GM18907 (cell line): Measurements from ENCODE around the gene NEK7.
"Not testable (repeated sequence)": the region's sequence is repeated elsewhere in the genome, so short reads cannot be mapped to it uniquely, and the experiment has no call there.

ENCODE experiments used
- ATAC-seq: cut with Tn5 transposase; IDR thresholded peaks from one replicate; pipeline ENCODE4 v1.9.1; 2021; ENCODE audit warnings: mild to moderate bottlenecking, moderate library complexity; ENCODE audit not compliant: unreplicated experiment

The NEK7 gene

GRCh38 chr1:198201956-198202784 lies 45.4 kb downstream of the NEK7 start:
- ATAC-seq: peak; percentile 84

GRCh38 chr1:198203434-198203833 lies 46.6 kb downstream of the NEK7 start:
- ATAC-seq: no peak

- no peak for ATAC-seq
Observed at GRCh38 chr1:198205016-198205684, 48.4 kb downstream of the NEK7 start.

- no peak for ATAC-seq
Observed at GRCh38 chr1:198206292-198206691, 49.5 kb downstream of the NEK7 start.

- no peak for ATAC-seq
Observed at GRCh38 chr1:198211696-198212095, 54.9 kb downstream of the NEK7 start.

GRCh38 chr1:198212126-198212525 lies 55.3 kb downstream of the NEK7 start:
- no peak for ATAC-seq

DNA sequence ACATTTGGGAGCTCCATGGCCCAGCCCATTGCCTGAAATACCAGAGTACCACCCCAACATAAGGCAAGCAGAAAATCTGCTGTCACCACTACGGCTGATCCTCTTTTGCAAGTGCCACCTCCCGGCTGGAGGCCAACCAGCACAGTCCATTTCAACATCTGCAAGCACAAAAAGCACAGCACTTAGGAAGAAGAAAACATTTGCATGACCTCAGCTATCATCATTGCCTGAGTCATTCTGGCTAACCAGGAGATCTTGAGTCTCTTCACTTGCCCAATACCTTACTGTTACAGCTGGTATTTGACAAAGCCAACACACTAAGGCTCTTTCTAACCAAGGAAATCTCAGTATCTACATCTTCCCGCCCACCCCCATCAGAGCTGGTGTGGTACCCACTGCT lies 55.9 kb downstream of the NEK7 start:
- ATAC-seq: no peak

DNA sequence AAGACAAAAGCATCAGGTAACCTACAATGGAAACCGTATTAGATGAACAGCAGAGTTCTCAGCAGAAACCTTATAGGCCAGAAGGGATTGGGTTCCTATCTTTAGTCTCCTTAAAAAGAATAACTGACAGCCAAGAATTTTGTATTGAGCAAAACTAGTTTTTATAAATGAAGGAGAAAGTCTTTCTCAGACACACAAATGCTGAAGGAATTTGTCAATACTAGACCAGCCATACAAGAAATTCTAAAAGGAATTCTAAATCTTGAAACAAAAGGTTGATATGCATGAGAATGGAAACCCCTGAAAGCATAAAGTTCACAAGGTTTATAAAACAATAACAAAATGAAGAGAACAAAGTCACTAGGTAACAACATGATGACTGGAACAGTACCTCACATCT lies 58.1 kb downstream of the NEK7 start:
- ATAC-seq: no peak

GRCh38 chr1:198220428-198220827 lies 63.6 kb downstream of the NEK7 start:
- ATAC-seq: no peak

DNA sequence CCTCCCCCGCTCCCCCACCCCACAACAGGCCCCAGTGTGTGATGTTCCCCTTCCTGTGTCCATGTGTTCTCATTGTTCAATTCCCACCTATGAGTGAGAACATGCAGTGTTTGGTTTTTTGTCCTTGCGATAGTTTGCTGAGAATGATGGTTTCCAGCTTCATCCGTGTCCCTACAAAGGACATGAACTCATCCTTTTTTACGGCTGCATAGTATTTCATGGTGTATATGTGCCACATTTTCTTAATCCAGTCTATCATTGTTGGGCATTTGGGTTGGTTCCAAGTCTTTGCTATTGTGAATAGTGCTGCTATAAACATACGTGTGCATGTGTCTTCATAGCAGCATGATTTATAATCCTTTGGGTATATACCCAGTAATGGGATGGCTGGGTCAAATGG lies 70.2 kb downstream of the NEK7 start:
- not testable (repeated sequence) for ATAC-seq

GRCh38 chr1:198227454-198227853 lies 70.7 kb downstream of the NEK7 start:
- not testable (repeated sequence) for ATAC-seq

DNA sequence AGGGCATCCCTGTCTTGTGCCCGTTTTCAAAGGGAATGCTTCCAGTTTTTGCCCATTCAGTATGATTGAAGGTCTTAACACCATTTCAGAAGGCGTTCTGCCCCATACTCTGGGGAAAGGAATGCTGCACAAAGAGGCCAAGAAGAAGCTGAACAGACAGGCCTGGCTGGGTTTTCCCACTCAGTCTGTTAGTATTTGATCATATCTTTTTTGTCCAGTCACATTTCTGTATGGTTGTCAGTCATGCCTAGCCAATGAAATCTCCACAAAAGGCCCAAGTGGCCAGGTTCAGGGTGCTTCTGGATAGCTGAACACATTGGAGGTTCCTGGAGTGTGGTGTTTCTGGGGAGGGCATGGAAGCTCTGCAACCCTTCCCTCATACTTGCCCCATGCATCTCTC lies 72.1 kb downstream of the NEK7 start:
- no peak for ATAC-seq

DNA sequence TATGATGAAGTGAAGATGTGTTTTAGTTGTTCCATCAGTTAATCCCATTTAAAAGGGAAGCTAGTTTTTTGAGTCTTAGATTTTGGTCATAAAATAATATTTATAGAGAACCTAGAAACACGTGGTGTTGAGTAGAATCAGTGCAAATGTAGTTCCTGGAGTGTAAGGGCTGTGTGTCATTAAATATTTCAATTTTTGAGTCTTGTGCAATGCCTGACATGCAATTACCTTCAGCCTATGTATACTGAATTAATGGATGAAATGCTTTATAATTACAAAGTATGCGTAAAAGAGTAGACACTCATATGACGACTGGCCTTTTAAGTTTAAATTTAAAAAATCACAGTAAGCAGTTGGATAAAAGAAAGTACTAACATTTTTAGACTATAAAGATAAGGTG lies 75.0 kb downstream of the NEK7 start:
- ATAC-seq: no peak

DNA sequence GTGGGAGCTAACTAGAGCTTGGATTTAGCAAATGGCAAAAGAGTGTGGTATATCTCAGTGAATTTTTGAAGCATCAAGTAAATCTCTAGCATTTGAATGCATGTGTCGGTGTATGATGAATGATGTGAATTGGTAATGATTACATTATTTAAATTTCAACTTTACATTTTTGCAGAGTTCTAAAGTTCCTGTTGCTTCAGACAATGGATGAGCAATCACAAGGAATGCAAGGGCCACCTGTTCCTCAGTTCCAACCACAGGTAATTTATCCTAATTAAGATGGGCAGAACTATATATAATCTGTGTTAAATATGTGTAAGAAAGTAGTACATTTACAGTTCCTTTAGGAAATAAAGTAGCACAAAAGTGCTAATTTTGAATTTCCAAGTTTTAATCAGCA lies 75.6 kb downstream of the NEK7 start:
- no peak for ATAC-seq

DNA sequence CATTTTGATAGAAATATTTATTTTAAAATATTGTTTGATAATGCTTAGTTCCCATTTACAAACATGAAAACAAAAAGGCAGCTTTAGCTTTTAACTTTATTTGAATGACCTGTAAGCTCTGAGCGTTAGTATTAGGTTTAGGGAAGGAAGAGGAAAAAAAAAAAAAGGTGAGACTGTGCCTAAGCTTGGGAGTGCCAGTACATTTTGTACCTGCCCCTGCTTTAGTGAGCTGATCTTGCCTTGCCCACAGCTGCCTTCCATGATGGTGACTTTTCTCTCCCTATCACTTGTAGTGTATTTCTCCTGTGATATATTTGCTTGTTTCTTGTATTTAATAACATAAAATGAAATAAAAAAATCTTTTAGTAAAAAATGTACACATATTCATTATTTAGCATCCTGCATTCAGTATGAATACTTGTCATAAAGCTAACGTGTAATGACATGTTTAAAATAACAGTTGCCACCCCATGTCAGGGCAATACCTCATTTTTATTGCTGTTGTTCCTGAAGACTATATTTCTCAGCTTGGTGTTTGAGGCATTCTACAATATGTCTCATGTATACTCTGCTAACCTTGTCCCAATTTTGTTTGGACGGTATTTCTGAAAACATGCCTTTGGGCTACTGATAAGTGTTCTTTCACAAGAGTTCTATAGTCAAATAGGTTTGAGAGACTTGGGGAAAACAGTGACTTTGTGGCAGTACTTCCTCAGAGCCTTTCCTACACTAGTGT lies 76.3 kb downstream of the NEK7 start:
- ATAC-seq: no peak

- peak; percentile 51 for ATAC-seq
Observed at GRCh38 chr1:198234520-198235251, 77.9 kb downstream of the NEK7 start.

DNA sequence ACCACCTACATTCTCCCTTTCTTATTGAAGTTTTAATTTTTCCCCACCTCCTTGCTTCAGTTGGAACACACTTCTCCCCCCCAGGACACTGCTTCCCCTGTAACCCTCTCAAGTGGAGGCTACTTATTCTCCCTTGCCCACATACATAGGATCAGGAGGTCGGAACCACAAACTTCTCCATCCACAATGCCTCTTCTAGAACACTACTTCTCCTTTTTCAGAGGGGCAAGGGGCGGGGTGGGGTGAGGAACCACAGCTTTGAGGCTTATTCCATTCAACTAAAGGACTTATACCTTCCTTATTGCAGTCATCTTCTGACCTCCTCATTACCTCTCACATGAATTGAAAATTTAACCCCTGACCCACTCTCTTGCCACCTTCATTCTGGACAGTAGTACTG lies 81.3 kb downstream of the NEK7 start:
- ATAC-seq: no peak

- no peak for ATAC-seq
Observed at GRCh38 chr1:198241553-198241952, 84.8 kb downstream of the NEK7 start.

DNA sequence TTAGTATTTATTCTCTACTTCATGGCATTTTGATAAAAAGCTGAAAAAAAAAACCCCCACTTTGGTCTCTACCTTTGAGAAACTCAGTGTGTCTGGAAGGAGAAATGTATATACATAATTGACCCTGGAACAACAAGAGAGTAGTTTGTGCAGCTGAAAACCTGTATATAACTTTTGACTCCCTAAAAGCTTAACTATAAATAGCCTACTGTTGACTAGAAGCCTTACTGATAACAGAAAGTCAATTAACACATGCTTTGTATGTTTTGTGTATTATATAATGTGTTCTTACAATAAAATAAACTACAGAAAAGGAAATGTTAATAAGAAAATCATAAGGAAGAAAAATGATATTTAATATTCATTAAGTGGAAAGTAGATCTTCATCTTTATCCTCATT lies 88.0 kb downstream of the NEK7 start:
- no peak for ATAC-seq

DNA sequence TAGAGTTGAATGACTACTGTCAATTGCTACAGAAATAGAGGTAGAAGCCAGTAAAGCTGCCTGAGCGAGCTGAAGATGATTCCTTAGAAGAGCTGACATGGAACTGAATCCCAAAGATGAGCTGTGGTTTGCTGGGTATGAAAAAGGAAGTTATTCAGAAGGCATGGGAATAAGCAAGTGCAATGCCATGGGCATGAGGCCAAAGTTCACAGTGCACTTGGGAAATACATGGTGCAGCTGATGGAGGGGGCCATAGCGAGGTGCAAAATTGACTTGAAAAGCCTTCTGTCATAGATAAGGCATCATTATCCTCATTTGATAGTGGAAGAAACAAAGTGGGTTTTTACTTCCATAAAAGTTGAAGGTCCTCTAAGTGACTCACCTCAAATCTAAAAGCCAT lies 88.6 kb downstream of the NEK7 start:
- ATAC-seq: no peak

DNA sequence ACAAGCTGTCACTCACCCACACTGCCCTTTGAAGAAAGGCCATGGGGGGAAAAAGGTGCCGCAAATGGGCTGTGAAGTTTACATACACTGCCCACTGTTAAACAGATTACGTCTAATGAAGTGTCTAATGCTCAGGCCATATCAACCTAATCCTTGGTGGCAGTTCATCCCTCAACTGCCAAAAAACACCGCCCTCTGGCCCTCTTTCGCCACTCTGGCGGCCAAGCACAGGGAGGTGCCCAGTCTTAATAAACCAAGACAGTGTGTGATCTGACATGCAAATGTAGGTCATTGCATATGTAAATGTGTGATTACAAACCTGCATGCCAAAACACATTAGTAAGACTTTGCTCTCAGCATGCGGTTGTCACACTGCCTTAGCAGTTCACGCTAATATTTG lies 89.5 kb downstream of the NEK7 start:
- ATAC-seq: no peak
